ENCODE results near the gene SLC6A9.
A peak's percentile ranks its signal among the peaks of the same experiment; 100 is the strongest.

DNA sequence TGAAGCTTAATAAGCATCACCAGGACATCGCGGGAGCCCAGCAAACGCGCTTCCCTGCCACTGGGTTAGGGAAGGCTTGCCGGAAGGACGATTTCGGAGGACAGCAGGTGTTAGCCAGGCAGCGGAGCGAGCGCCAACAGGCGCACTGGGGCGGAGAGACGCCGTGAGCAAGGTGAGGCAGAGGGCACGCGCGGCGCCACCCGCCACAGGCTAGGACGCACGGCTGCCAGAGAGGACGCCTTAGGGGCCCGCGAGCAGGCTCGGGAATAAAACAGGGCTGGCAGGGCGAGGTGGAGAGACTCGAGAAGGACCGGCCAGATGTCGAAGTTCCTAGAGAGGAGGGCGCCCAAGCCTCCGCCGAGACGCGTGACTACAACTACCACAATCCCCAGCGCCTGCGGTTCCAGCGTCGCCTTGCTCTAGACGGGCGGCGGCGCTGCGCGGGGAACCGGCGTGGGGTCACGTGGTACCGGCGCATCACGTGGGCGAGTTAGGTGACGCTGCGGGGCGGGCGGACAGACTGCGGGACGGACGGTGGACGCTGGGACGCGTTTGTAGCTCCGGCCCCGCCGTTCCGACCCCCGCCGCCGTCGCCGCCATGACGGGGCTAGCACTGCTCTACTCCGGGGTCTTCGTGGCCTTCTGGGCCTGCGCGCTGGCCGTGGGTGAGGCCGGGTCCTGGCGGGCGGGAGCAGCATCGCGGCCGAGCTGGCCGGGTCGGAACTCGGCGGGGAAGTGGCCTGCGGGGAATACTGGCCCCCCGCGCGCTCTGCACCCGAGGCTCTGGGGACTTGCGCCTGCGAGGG, 56.6 kb downstream of the SLC6A9 start, which contains the start of gene ATP6V0B:
- TF ChIP-seq POLR2A (IDR thresholded peaks at IDR 0.05; ENCODE audit: borderline replicate concordance, extremely low read depth, insufficient read depth, insufficient read length) (peak; percentile 84), EZH2 (IDR thresholded peaks at IDR 0.05) (no peak), JUND (IDR thresholded peaks at IDR 0.05) (no peak), POLR2AphosphoS5 (IDR thresholded peaks at IDR 0.05; ENCODE audit: low read depth, low read length) (peak; percentile 91), MAX (IDR thresholded peaks at IDR 0.05) (no peak)
- TF ChIP-seq, protein P1, sequence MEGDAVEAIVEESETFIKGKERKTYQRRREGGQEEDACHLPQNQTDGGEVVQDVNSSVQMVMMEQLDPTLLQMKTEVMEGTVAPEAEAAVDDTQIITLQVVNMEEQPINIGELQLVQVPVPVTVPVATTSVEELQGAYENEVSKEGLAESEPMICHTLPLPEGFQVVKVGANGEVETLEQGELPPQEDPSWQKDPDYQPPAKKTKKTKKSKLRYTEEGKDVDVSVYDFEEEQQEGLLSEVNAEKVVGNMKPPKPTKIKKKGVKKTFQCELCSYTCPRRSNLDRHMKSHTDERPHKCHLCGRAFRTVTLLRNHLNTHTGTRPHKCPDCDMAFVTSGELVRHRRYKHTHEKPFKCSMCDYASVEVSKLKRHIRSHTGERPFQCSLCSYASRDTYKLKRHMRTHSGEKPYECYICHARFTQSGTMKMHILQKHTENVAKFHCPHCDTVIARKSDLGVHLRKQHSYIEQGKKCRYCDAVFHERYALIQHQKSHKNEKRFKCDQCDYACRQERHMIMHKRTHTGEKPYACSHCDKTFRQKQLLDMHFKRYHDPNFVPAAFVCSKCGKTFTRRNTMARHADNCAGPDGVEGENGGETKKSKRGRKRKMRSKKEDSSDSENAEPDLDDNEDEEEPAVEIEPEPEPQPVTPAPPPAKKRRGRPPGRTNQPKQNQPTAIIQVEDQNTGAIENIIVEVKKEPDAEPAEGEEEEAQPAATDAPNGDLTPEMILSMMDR (IDR thresholded peaks at IDR 0.05 in 2 of 3, conservative IDR thresholded peaks at IDR 0.05 in 1 of 3; ENCODE audit: borderline replicate concordance in 1 of 3, insufficient read depth in 1 of 3, low read depth in 2 of 3, low read length in 2 of 3) = no peak

Measured in HCT116 (cell line).